GM15510 (cell line): ENCODE results near the gene MMP20.

ENCODE experiments used
- POLR2A ChIP-seq: IDR thresholded peaks from 3 replicates; pipeline ENCODE4 v1.6.1; 2011; ENCODE audit warnings: borderline replicate concordance; ENCODE audit not compliant: insufficient read length; ENCODE audit errors: extremely low read depth

Gene MMP20

GRCh38 chr11:102613450-102613849, 11.7 kb downstream of the MMP20 start:
- no peak for TF ChIP-seq POLR2A

- no peak for TF ChIP-seq POLR2A
Measured at GRCh38 chr11:102611291-102611690, 13.8 kb downstream of the MMP20 start.

GRCh38 chr11:102610200-102610599, 14.9 kb downstream of the MMP20 start:
- no peak for TF ChIP-seq POLR2A

GRCh38 chr11:102608699-102609098, 16.4 kb downstream of the MMP20 start:
- no peak for TF ChIP-seq POLR2A

- no peak for TF ChIP-seq POLR2A
Measured at GRCh38 chr11:102604875-102605274, 20.3 kb downstream of the MMP20 start.

- no peak for TF ChIP-seq POLR2A
Measured at GRCh38 chr11:102604011-102604410, 21.1 kb downstream of the MMP20 start.

GRCh38 chr11:102603576-102603975, 21.6 kb downstream of the MMP20 start:
- TF ChIP-seq POLR2A, result no peak

- no peak for TF ChIP-seq POLR2A
Measured at GRCh38 chr11:102603091-102603490, 22.0 kb downstream of the MMP20 start.

- no peak for TF ChIP-seq POLR2A
Measured at GRCh38 chr11:102600666-102601065, 24.5 kb downstream of the MMP20 start.

GRCh38 chr11:102599642-102600261, 25.4 kb downstream of the MMP20 start:
- no peak for TF ChIP-seq POLR2A

GRCh38 chr11:102598272-102598671, 26.9 kb downstream of the MMP20 start:
- TF ChIP-seq POLR2A, result no peak

GRCh38 chr11:102596578-102596977, 28.6 kb downstream of the MMP20 start:
- no peak for TF ChIP-seq POLR2A

- no peak for TF ChIP-seq POLR2A
Measured at GRCh38 chr11:102592634-102593581, 32.2 kb downstream of the MMP20 start.

- TF ChIP-seq POLR2A, result no peak
Measured at GRCh38 chr11:102592131-102592530, 33.0 kb downstream of the MMP20 start.

GRCh38 chr11:102591160-102591718, 33.9 kb downstream of the MMP20 start:
- TF ChIP-seq POLR2A, result no peak
